GM21717 (cell line): ENCODE measurements around the gene RIC8A.

Source experiments
- ATAC-seq: cut with Tn5 transposase; IDR thresholded peaks from one replicate; pipeline ENCODE4 v1.9.1; 2021; ENCODE audit warnings: mild to moderate bottlenecking, moderate library complexity; ENCODE audit not compliant: unreplicated experiment

The RIC8A gene

DNA sequence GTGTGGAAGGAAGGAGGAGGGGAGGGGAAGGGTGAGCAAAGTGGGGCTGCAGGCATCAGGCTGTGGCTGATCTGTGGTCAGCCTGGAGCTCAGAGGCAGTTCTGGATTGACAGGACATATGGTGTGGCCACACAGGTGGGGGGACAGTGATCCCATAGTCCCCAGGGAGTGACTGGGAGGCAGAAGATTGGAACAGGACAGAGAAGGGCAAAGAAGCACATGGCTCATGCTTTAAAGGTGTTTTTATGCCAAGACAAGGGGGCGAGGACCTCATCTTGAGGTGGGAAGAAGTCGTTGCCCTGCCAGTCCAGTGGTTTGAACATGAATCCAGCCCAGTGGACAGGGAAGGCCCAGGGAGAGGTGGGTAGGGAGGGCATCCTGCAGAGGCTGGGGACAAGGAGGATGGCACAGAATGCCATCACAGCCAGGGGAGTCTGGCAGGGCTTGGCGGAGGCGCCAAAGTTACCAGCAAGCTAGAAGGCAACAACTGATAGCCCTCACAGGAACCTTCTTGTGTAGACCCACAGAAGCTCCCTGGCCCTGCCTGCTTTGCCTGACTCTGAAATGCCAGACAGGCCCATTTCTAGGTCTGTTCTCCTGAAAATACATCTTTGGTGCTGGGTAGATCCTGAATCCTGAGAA lies 3.4 kb upstream of the RIC8A start:
- no peak for ATAC-seq

DNA sequence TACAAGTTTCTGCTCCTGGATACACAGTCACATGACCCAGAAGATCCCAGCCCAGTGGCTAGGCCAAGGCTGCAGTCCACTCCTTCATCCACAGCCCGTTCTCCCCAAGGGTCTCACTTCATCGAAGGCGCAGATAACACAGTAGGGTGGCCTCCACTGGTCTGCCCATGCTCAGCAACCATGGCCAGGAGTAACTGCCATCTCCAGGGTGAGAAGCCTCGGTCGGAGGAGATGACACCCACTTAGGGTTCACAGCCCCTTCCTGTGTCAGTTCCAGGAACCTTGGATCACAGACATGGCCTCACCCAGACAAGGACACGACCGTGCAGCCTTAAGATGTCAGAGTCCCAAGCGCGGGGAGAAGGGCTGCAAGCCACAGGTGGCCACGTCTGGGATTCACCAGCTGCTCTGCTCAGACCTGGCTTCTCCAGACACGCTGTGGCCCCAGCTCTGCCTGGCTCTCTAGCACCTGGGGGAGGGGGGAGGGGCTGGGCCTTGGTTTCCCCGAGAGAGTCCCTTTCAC lies 2.9 kb upstream of the RIC8A start:
- no peak for ATAC-seq

DNA sequence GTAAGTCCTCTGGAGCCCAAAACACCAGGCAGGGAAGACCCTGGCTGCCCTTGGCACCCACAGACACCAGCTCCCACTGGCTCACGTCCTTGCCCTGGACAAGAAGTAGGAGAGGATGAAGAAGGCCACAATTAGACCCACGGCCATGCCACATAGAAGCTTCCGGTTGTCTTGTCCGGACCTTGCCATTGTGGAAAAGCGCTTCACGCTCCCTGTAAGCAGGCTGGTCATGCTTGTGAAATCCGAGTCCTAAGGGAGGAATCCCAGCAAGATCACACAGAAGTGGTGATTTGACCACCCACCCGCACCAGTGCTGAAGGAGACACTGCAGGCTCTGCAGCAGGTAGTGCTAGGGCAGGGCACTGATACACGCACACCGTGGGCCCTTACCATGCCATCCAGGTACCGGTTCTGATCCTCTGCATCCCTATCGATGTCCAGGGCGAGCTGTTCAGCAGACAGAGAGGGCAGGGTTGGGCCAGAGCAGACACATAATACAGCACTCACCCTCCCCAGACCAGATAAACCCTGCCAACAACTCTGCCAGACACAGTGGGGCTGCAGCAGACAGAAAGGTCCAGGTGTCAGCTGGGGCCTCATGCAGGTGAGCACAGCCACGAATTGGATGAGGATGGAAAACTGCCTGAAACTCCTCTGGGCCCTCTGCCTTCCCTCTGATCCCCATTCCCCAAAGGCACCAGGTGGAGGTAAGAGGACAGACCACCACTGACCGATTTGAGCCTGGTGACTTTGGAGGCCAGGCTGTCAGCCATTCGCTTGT lies 2.1 kb upstream of the RIC8A start:
- ATAC-seq = no peak

DNA sequence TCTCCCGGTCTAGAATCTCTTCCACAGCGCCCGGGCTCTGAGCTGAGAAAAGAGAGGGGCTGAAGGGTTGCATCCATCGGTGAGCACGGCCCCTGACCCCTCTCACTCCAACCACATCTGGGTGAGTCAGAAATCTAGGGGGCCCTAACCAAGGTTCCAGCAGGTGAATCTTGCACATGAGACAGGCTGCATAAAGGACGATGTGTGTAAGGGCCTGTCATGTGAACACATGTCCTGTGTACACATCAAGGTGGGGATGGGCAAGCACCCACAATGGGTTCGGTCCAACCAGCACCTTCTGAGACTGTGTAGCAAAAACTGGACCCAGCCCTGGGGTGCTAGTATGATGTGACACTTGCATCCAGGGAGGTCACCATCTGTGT lies 1.5 kb upstream of the RIC8A start:
- no peak for ATAC-seq

DNA sequence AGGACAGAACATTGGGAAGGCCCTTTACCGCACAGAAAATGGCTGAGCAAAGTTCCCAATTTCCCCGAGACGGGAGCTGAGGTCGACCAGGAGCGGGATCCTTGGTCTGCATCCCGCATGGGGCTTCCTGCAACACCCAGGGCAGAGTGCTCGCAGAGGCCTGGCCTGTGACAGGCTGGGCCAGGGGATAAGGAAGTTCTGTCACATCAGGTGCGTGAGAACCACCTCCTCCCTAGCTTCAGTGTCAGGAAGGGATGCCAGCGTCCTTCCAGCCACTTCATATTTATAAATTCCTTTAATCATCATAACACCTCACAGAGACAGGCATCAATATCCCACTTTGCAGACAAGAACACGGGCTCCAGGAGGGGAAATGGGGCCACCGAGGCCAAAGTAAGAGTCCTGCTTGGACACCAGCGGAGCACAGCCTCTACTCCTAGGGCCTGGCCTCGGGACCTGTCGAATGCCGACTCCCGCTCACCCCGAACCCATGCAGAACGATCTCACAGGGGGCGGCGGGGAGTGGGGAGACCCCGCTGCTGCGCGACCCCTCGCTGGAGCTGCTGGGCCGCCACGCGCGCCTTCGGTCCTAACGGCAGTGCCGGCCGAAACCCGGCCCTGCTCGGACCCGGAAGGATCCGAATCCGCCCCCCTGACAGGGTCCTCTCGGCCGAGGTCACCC lies 841 bp upstream of the RIC8A start:
- no peak for ATAC-seq

DNA sequence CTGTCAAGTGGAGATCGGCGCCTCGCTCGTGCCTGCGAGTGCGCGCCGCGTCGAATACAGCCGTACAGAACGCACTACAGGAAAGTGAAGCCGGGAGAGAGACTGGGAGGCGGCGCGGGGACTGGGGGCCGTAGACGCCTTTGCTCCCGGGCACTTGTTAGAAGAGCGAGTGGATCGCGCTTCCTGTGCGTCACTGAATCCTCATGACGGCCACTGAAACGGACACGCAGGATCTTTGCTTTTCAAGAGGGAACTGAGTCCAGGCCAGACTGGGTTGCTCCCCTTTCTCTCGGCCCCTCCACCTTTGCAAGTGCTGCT lies 314 bp downstream of the RIC8A start:
- ATAC-seq = no peak

DNA sequence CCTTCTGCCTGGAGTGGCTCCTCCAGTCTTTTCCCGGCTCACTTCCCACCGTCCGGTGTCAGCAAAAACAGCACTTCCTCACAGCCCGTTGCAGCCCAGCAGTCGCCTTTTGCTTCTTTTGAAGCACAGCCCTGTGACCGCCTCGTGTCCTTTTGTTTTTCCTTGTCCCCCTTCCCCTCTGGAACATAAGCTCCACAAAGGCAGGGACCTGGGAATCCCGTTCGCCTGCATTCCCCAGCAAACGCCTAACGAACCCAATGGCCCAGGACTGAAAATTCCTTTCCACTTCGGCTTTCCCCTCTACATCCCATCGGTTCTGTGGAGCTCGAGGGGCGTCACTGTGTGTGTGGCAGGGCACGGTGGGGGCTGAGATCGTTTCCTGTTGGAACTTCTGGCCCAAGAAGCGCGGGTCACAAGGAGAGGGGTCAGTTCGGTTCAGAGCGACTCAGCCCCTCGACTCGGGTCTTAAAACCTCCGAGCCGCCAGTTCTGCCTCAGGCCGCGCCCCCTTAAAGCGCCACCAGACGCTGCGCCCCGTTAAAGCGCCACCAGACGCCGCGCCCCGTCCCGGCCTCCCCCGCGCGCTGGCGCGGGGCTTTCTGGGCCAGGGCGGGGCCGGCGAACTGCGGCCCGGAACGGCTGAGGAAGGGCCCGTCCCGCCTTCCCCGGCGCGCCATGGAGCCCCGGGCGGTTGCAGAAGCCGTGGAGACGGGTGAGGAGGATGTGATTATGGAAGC lies 841 bp downstream of the RIC8A start:
- peak; percentile 30 for ATAC-seq

DNA sequence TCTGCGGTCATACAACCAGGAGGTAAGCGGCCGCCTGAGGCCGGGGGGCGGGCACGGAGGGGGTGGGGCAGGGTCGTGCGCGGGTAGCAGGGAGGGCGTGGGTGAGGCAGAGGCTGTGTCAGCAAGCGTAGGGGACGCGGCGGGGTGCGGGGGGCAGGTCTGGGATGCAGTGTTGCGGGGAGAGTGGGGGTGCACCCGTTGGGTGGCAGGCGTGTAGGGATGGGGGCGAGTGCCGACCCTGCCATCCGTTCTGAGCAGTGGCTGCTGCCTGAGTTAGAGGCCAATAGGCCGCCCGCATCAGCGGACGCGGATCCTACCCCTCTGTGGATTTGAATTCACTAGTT lies 1.4 kb downstream of the RIC8A start:
- no peak for ATAC-seq

DNA sequence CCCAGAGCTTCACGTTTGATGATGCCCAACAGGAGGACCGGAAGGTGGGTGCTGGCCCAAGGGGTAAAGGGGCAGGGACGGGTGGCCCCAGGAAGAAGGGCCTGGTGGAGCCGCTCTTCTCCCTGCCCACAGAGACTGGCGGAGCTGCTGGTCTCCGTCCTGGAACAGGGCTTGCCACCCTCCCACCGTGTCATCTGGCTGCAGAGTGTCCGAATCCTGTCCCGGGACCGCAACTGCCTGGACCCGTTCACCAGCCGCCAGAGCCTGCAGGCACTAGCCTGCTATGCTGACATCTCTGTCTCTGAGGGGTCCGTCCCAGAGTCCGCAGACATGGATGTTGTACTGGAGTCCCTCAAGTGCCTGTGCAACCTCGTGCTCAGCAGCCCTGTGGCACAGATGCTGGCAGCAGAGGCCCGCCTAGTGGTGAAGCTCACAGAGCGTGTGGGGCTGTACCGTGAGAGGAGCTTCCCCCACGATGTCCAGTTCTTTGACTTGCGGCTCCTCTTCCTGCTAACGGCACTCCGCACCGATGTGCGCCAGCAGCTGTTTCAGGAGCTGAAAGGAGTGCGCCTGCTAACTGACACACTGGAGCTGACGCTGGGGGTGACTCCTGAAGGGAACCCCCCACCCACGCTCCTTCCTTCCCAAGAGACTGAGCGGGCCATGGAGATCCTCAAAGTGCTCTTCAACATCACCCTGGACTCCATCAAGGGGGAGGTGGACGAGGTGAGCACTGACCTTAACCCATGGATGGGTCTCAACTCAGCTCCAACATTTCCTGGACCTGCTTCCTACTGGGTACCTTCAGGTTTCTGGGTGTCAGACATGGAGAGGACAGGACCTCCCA lies 2.0 kb downstream of the RIC8A start:
- no peak for ATAC-seq

DNA sequence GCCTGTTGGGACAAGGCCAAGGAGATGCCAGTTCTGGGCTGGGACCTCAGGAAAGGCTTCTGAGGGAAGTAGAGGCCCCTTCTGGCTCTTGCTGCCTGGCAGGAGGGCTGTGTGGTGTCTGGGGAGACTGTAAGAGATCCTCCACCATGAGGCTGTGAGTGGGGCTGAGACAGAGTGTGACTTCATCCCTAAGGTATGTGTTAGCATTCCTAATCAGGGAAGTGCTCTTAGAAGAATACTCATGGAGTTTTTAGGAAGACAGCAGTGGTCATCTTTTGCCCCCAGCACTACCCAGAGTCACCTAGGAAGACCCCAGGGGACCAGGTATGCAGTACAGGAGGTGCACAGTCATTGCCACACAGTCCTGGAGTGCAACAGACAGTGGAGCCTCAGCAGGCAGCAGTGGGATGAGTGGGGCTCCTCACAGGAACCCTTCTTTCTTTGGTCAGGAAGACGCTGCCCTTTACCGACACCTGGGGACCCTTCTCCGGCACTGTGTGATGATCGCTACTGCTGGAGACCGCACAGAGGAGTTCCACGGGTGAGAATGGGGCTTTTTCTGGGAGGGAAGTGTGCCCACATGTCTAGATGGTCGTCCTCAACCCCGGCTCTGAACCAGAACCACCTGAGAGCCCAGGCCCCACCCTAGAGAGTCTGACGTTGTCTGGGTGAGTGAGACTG lies 2.8 kb downstream of the RIC8A start:
- no peak for ATAC-seq

DNA sequence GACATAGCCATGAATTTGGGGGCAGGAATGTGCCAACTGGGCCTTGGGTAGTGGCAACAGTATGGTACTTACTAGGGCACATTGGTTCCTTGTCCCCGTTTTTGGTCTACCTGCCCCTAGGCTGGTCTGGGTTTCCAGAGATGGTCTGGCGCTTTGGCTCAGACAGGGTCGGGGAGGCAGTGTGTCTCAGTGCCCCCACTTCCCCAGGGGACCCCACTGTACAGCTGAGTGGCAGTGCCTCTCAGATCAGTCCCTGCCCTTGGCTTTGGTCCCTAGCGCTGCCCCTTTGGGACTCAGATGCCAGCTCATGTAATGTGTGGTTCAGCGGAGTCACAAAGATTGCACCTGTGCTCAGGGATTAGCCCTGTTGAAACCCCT lies 3.3 kb downstream of the RIC8A start:
- ATAC-seq = no peak

DNA sequence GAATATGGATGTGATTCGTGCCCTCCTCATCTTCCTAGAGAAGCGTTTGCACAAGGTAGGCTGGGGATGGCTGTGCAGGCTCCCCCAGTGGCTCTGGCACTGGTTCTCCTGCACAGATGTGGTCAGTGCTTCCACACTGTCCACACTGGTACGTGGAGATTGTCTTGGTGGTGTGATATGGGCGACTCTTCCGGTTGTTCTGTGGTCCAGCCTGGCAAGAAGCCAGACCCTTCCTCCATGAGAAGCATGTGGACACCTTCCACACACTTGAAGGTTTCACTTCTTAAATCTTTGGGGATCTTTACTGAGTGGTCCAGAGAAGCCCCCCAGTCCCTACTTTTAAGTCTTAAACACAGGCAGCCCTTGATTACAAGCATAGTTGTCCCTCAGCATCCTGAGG lies 3.8 kb downstream of the RIC8A start:
- ATAC-seq = no peak

DNA sequence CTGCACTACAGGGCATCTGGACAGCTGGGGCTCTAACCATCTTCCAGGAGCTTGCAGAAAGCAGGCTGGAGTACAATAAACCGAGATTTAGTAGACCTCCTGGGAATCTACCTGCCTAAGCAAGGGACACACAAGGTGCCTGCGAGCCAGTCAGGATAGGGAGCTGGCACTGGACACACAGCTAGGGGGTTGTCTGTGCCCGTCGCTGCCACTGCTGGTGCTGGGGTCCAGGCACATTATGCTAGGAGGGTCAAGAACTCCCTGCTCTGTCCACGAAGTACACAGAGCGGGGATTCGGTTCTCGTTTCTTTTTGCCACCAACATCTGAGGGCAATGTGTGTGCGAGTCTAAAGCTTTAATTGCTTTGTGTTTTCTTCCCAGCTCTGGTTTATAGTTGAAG lies 4.2 kb downstream of the RIC8A start:
- ATAC-seq = no peak

DNA sequence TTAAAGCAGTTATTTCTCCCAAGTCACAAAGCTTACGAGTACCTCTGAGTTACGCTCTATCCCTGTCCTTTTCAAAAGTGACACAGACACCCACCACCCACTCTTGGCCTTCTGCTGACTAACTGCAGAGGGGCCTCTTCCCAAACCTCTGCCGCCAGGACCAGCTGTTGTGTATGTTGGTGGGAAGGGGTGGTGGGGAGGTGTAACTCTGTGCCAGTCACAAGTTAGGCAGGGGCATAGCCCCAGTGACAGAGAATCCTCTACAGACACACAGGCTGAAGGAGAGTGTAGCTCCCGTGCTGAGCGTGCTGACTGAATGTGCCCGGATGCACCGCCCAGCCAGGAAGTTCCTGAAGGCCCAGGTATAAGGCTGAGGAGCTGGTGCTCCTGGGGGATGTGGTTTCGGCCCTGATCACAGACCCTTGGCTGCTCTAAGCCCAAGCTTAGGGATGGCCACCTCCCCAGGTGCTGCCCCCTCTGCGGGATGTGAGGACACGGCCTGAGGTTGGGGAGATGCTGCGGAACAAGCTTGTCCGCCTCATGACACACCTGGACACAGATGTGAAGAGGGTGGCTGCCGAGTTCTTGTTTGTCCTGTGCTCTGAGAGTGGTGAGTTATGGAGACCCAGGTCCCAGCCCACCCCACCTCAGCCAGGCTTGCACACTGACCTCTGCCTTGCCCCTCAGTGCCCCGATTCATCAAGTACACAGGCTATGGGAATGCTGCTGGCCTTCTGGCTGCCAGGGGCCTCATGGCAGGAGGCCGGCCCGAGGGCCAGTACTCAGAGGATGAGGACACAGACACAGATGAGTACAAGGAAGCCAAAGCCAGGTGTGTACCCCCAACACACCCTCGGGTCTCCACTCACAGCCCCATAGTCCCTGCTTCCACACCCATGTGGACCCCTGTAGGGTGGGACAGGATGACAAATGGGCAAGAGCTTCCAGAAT lies 4.9 kb downstream of the RIC8A start:
- no peak for ATAC-seq

DNA sequence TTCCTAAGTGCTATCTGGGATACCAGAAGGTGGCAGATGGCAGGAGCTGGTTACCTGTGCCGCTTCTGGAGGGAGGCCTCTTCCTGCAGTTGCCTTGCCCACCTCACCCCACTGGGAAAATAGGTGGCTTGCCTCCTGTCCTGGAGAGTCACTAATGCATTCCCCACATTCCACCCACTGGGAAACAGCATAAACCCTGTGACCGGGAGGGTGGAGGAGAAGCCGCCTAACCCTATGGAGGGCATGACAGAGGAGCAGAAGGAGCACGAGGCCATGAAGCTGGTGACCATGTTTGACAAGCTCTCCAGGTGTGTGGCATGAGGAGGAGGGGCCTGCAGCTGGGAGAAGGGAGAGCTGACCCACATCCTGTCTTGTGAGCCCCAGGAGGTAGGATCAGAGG lies 5.6 kb downstream of the RIC8A start:
- no peak for ATAC-seq

DNA sequence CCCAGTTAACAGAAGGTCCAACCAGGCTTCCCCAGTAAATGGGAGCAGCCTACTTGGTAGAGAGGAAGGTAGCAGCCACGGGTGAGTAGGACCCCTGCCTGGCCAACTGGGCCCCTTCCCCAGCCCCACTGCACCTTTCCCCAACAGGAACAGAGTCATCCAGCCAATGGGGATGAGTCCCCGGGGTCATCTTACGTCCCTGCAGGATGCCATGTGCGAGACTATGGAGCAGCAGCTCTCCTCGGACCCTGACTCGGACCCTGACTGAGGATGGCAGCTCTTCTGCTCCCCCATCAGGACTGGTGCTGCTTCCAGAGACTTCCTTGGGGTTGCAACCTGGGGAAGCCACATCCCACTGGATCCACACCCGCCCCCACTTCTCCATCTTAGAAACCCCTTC lies 6.6 kb downstream of the RIC8A start:
- ATAC-seq = no peak

DNA sequence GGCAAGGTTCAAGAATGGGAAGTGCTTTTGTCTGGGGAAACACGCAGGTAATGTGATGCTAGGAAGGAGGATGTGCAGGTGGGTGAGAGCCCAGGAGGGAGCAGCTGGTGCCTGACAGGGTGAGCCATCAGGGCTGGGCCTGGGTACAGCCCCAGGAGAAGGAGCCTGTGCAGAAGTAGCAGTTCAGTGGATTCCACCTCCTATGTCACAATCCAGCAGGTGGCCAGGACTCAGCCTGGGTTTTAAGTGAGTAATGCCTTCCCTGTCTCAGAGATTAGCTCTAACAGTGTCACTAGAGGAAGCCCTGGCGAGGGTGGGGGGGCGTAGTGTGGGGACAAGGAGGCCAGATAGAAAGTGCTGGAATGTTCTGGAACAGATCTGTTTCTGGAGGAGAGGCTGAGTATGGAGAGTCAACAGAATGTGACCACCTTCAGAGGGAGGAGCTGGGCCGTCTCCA lies 8.1 kb downstream of the RIC8A start:
- ATAC-seq = no peak

DNA sequence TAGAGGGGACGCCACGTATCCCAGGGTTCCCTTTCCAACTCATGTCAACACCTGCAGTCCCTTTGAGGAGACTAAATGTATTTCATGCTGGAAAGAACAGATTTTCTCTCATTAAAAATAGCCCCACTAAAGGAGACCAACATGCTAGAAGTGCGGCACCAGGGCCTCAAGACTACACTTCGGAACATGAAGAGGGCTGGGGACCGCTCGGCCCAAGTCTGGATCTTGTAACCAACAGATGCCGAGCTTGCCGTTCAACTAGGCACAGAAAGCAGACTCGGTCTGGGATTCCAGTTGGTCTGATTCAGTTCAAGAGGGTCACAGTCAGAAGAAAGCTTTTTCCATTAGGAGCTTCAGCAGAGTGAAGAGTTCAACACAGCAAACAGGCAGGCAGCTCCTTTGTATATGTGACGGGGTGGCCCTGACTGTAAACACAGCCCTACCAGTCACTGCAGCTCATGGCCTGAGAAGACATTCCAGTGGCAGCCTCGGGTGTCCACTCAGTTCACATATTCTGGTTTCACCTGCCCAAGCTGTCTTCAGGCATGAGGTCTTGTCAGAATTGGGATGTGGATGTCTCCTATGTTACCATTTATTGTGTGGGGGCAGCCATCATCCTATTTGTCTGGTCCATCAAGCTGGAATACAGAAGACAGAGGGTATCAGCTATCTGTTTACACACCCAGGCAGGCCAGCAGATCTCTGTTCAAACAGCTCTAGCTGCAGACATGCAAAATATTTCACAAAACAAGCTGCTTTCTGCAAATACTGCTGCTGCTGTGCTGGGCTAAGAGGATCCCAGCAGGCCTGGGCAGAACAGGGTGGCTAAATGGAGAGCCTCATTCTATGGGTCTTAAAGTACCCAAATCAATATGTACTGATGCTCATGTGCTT lies 8.8 kb downstream of the RIC8A start:
- no peak for ATAC-seq
